Left lung (tissue), 10 donors: ENCODE results near the gene SCD5. TPM values are rescaled to one million over a fixed set of nuclear protein-coding genes. Genes with fewer than 3 reads are reported as not detected.

Experiments
- ATAC-seq: fragments of 200-7000 bp; cut with Tn5 transposase; one replicate; pipeline ENCODE4 v1.9.1; 2020; ENCODE audit warnings: moderate library complexity
- DNase-seq, 4 donors: peaks; one replicate each; pipeline ENCODE4 v3.0.0-alpha.2; 2013 to 2020
- H3K27ac ChIP-seq, 2 donors: fragments of 200-600 bp; sonication (generic) in 1 of 2; one replicate each; pipeline versions ENCODE4 v1.5.0 to v1.8.0; 2020 to 2021
- H3K27me3 ChIP-seq, 2 donors: fragments of 200-600 bp; sonication (generic) in 1 of 2; one replicate each; pipeline versions ENCODE4 v1.5.0 to v1.8.0; 2020 to 2021
- H3K36me3 ChIP-seq, 2 donors: fragments of 200-600 bp; sonication (generic) in 1 of 2; one replicate each; pipeline versions ENCODE4 v1.5.0 to v1.8.0; 2020 to 2021
- H3K4me1 ChIP-seq, 2 donors: fragments of 200-600 bp; one replicate each; pipeline ENCODE4 v1.8.0; 2021
- H3K4me3 ChIP-seq, 2 donors: fragments of 200-600 bp; sonication (generic) in 1 of 2; one replicate each; pipeline versions ENCODE4 v1.5.0 to v1.8.0; 2020 to 2021; ENCODE audit warnings: mild to moderate bottlenecking in 1 of 2
- H3K9me3 ChIP-seq, 2 donors: fragments of 200-600 bp; sonication (generic) in 1 of 2; one replicate each; pipeline versions ENCODE4 v1.5.0 to v1.8.0; 2020 to 2021
- CTCF ChIP-seq, 2 donors: fragments of 200-600 bp; sonication (generic) in 1 of 2; IDR thresholded peaks; one replicate each; pipeline versions ENCODE4 v1.5.0 to v1.8.0; 2021; ENCODE audit warnings: antibody characterized with exemption in 2 of 2
- intact Hi-C, 2 donors: fragments of 100-400 bp; cut with DNase I; formaldehyde crosslinking; loops; one replicate each; pipeline versions ENCODE4 v1.11.2 to v1.14.2; 2022
- polyA plus RNA-seq, 6 donors: library from polyadenylated mRNA; unstranded; fragments of 120-200 nt; gene quantifications; one replicate each; pipeline ENCODE4 v1.2.1, GENCODE V29; 2013; ENCODE audit not compliant: insufficient read length in 6 of 6
- total RNA-seq, 2 donors: library from RNA; stranded (reverse); fragmentation: NEBNext Ultra II Directional; extraction: Animal tissue kit (Norgen Biotek cat#: 25700); gene quantifications; one replicate each; pipeline ENCODE4 v1.2.1, GENCODE V29; 2021
- donor health status: DM: no; HTN: yes; CAD: no.
- donor health status: DM: no; HTN: no; CAD: no.

SCD5 gene
- total and polyA plus RNA-seq, 8 donors = 12.5 to 41.1 (median 35.0) TPM

- Histone ChIP-seq H3K9me3 (no peaks in the 10 kb centered on the region), H3K4me1 (no peaks in the 10 kb centered on the region), H3K27me3 (no peaks in the 10 kb centered on the region), H3K27ac (no peak overlapping the region), H3K36me3 (no peaks in the 10 kb centered on the region), H3K4me3 (no peak overlapping the region)
- DNase-seq (no peak), ATAC-seq (no peak)
- intact Hi-C loops = no loop called here
- no peak for TF ChIP-seq CTCF (IDR thresholded peaks at IDR 0.05)
These were observed 199.3 kb downstream of the SCD5 start for GRCh38 chr4:82599336-82599735.

- no peak for ATAC-seq
- intact Hi-C loops = no loop called here
- Histone ChIP-seq H3K27me3 (peaks cover 0 to 7% of the 10 kb centered on the region in 2 donors), H3K4me1 (no peaks in the 10 kb centered on the region), H3K4me3 (no peak overlapping the region), H3K36me3 (no peaks in the 10 kb centered on the region), H3K9me3 (no peaks in the 10 kb centered on the region), H3K27ac (no peak overlapping the region)
- no peak for TF ChIP-seq CTCF (IDR thresholded peaks at IDR 0.05)
- DNase-seq = no peak
These were observed 204.1 kb downstream of the SCD5 start for GRCh38 chr4:82594456-82594855.

- Histone ChIP-seq H3K27me3 (peaks cover 0 to 7% of the 10 kb centered on the region in 2 donors), H3K4me1 (no peaks in the 10 kb centered on the region), H3K27ac (no peak overlapping the region), H3K36me3 (no peaks in the 10 kb centered on the region), H3K4me3 (no peak overlapping the region), H3K9me3 (no peaks in the 10 kb centered on the region)
- no peak for TF ChIP-seq CTCF (IDR thresholded peaks at IDR 0.05)
- ATAC-seq (no peak), DNase-seq (no peak)
- intact Hi-C loops = no loop called here
These were observed 205.2 kb downstream of the SCD5 start for GRCh38 chr4:82593411-82593810.

- peaks cover 0 to 7% of the 10 kb centered on the region in 2 donors for H3K27me3 ChIP-seq
- H3K9me3 ChIP-seq = no peaks in the 10 kb centered on the region
- no peaks in the 10 kb centered on the region for H3K36me3 ChIP-seq
- no peak for TF ChIP-seq CTCF (IDR thresholded peaks at IDR 0.05)
- intact Hi-C loops = no loop called here
- ATAC-seq = no peak
- no peak overlapping the region for H3K4me3 ChIP-seq
- no peak overlapping the region for H3K27ac ChIP-seq
- no peak for DNase-seq
- H3K4me1 ChIP-seq = no peaks in the 10 kb centered on the region
These were observed 206.0 kb downstream of the SCD5 start for GRCh38 chr4:82592639-82593038.

- no peaks in the 10 kb centered on the region for H3K4me1 ChIP-seq
- peaks cover 0 to 7% of the 10 kb centered on the region in 2 donors for H3K27me3 ChIP-seq
- no peak for TF ChIP-seq CTCF (IDR thresholded peaks at IDR 0.05)
- no peak overlapping the region for H3K4me3 ChIP-seq
- ATAC-seq = no peak
- no peaks in the 10 kb centered on the region for H3K9me3 ChIP-seq
- no peak for DNase-seq
- intact Hi-C loops = no loop called here
- no peak overlapping the region for H3K27ac ChIP-seq
- H3K36me3 ChIP-seq = no peaks in the 10 kb centered on the region
These were observed 207.0 kb downstream of the SCD5 start for GRCh38 chr4:82591592-82591991.
